ENCODE results near the gene NBAS.

DNA sequence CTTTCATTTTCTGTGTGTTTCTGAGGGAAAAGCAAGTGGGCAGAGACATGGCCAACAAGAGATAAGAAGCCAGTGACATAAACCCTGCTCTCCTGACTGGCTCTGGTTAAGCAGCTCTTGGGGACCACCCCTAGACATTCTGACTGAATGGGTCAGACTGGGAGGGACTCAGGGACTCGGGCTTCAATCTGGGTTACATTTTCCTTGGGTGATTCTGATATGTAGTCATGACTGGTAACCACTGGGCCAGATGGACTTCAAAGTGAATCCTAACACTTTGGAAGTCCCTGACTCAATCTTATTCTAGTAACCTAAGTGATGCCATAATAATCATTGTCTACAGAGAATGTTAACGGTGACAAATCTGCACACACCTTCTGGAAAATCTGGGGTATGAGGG, 397.8 kb downstream of the NBAS start:
- TF ChIP-seq TRIM28 (IDR thresholded peaks at IDR 0.05; ENCODE audit: borderline replicate concordance, low read length) = no peak
- TF ChIP-seq ZNF561 (tag by site-specific recombination; IDR thresholded peaks at IDR 0.05; ENCODE audit: borderline replicate concordance) = no peak
- no peak for TF ChIP-seq ZFP3 (tag by site-specific recombination; IDR thresholded peaks at IDR 0.05; ENCODE audit: low read depth)
- no peak for TF ChIP-seq CTCF (tag by site-specific recombination; IDR thresholded peaks at IDR 0.05)
- no peak for TF ChIP-seq PRDM1 (tag by site-specific recombination; IDR thresholded peaks at IDR 0.05)
- TF ChIP-seq, protein P1, sequence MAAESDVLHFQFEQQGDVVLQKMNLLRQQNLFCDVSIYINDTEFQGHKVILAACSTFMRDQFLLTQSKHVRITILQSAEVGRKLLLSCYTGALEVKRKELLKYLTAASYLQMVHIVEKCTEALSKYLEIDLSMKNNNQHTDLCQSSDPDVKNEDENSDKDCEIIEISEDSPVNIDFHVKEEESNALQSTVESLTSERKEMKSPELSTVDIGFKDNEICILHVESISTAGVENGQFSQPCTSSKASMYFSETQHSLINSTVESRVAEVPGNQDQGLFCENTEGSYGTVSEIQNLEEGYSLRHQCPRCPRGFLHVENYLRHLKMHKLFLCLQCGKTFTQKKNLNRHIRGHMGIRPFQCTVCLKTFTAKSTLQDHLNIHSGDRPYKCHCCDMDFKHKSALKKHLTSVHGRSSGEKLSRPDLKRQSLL (tag by site-specific recombination; IDR thresholded peaks at IDR 0.05) = no peak
